CD4-positive, alpha-beta memory T cell (primary cell): ENCODE measurements around the gene SH2D2A. TPM values are rescaled to one million over a fixed set of nuclear protein-coding genes. Genes with fewer than 3 reads are reported as not detected.

Source experiments
- CTCF ChIA-PET: fragments of 350-600 bp; sonication (Branson Sonifier 250); formaldehyde crosslinking; loops from one replicate; lab custom pipeline; 2021; ENCODE audit warnings: inconsistent platforms; ENCODE audit not compliant: partially characterized antibody; lab: Charles Lee
- POLR2A ChIA-PET: fragments of 350-600 bp; sonication (Branson Sonifier 250); formaldehyde crosslinking; loops from one replicate; lab custom pipeline; 2021; ENCODE audit not compliant: partially characterized antibody; lab: Charles Lee
- DNase-seq, 5 donors: peaks; one replicate each; pipeline versions ENCODE4 v3.0.0 to v3.0.0-alpha.2; 2020 to 2022; ENCODE audit warnings: mixed read lengths in 1 of 5
- H3K27ac ChIP-seq: one replicate; pipeline ENCODE4 v1.7.0; 2013; ENCODE audit warnings: low read depth, low read length
- H3K27me3 ChIP-seq: 2 replicates; pipeline ENCODE4 v1.7.0; 2013; ENCODE audit warnings: mild to moderate bottlenecking, low read length, moderate library complexity; ENCODE audit not compliant: insufficient read depth
- H3K36me3 ChIP-seq: 2 replicates; pipeline ENCODE4 v1.7.0; 2013; ENCODE audit warnings: mild to moderate bottlenecking, low read length, moderate library complexity; ENCODE audit not compliant: insufficient read depth
- H3K4me1 ChIP-seq: 2 replicates; pipeline ENCODE4 v1.7.0; 2013; ENCODE audit warnings: mild to moderate bottlenecking, low read length, moderate library complexity; ENCODE audit not compliant: insufficient read depth
- H3K4me3 ChIP-seq, 2 donors: one replicate each; pipeline ENCODE4 v1.7.0; 2013; ENCODE audit warnings: low read length in 2 of 2, mild to moderate bottlenecking in 1 of 2
- H3K9me3 ChIP-seq, 2 donors: one replicate each; pipeline ENCODE4 v1.7.0; 2013; ENCODE audit warnings: low read length in 2 of 2, control low read depth in 1 of 2; ENCODE audit not compliant: control insufficient read depth in 1 of 2
- H3K27ac Mint-ChIP-seq, 7 donors: one replicate each; pipeline ENCODE4 v1.8.0; 2020 to 2021; ENCODE audit warnings: mixed read lengths in 7 of 7, mild to moderate bottlenecking in 6 of 7, inconsistent platforms in 3 of 7, moderate library complexity in 3 of 7
- H3K27me3 Mint-ChIP-seq, 2 donors: one replicate each; pipeline ENCODE4 v1.8.0; 2020 to 2021; ENCODE audit warnings: mixed read lengths in 2 of 2
- H3K36me3 Mint-ChIP-seq, 2 donors: one replicate each; pipeline ENCODE4 v1.8.0; 2020 to 2021; ENCODE audit warnings: mixed read lengths in 2 of 2, inconsistent platforms in 1 of 2, mild to moderate bottlenecking in 1 of 2
- H3K4me1 Mint-ChIP-seq, 4 donors: one replicate each; pipeline ENCODE4 v1.8.0; 2020 to 2021; ENCODE audit warnings: mixed read lengths in 4 of 4, mild to moderate bottlenecking in 1 of 4
- H3K4me3 Mint-ChIP-seq, 8 donors: one replicate each; pipeline ENCODE4 v1.8.0; 2020 to 2021; ENCODE audit warnings: mixed read lengths in 8 of 8, mild to moderate bottlenecking in 7 of 8, moderate library complexity in 6 of 8, inconsistent platforms in 3 of 8
- H3K9me3 Mint-ChIP-seq, 8 donors: one replicate each; pipeline ENCODE4 v1.8.0; 2020 to 2021; ENCODE audit warnings: mixed read lengths in 8 of 8, mild to moderate bottlenecking in 5 of 8, inconsistent platforms in 3 of 8, moderate library complexity in 1 of 8
- intact Hi-C: fragments of 100-400 bp; cut with micrococcal nuclease; formaldehyde crosslinking; loops from one replicate; pipeline ENCODE4 v1.15.1; 2023
- polyA plus RNA-seq, 2 donors: library from polyadenylated mRNA; unstranded; fragments of 300-500 nt; fragmentation: Illumina TruSeq; gene quantifications; one replicate each; pipeline ENCODE4 v1.2.3, GENCODE V29; 2021
- total RNA-seq, 2 experiments: library from RNA; stranded (reverse); gene quantifications; one replicate each; pipeline ENCODE4 v1.2.3, GENCODE V29; 2021

The SH2D2A gene
- total and polyA plus RNA-seq, 4 experiments from 2014 or later, result 29.1 to 63.6 (median 54.5) TPM

- Histone ChIP-seq H3K4me3 (no peak overlapping the region), H3K9me3 (no peaks in the 10 kb centered on the region), H3K27ac (no peak overlapping the region), H3K27me3 (peaks cover 11% of the 10 kb centered on the region), H3K4me1 (peaks cover 25% of the 10 kb centered on the region), H3K36me3 (no peaks in the 10 kb centered on the region)
- Mint-ChIP-seq H3K36me3 (peaks cover 0 to 4% of the 10 kb centered on the region in 2 donors), H3K4me1 (peaks cover 8 to 53% (median 30%) of the 10 kb centered on the region in 4 donors), H3K27ac (peak overlapping the region in 2 of 7 donors; percentile 37 to 47), H3K4me3 (peak overlapping the region; percentile 8 to 62 (median 55)), H3K27me3 (peaks cover 32 to 48% of the 10 kb centered on the region in 2 donors), H3K9me3 (no peaks in the 10 kb centered on the region)
- CTCF ChIA-PET, result interaction anchor here (1.4 to 5.9 kb wide), 3 partner anchors 10 to 44 kb away, joined by 3 to 47 read pairs (median 7); partner anchors contain the start of genes INSRR and NTRK1
- intact Hi-C loops, result no loop called here
- POLR2A ChIA-PET, result no interaction called here
- DNase-seq, result peak in 4 of 5 donors; percentile 19 to 31 (median 22)
Measured at GRCh38 chr1:156845055-156845952, 28.7 kb upstream of the SH2D2A start.

GRCh38 chr1:156844638-156845037, 28.0 kb upstream of the SH2D2A start:
- Mint-ChIP-seq H3K4me3 (peak overlapping the region in 5 of 8 donors; percentile 25 to 62 (median 51)), H3K4me1 (peaks cover 8 to 53% (median 30%) of the 10 kb centered on the region in 4 donors), H3K27me3 (peaks cover 32 to 50% of the 10 kb centered on the region in 2 donors), H3K36me3 (peaks cover 0 to 4% of the 10 kb centered on the region in 2 donors), H3K27ac (peak overlapping the region in 1 of 7 donors; percentile 47), H3K9me3 (no peaks in the 10 kb centered on the region)
- no peak overlapping the region for H3K4me3 ChIP-seq
- no peak overlapping the region for H3K27ac ChIP-seq
- ChIA-PET POLR2A (no interaction called here), CTCF (interaction anchor here (1.4 to 5.9 kb wide), 3 partner anchors 9 to 45 kb away, joined by 3 to 47 read pairs (median 7); partner anchors contain the start of genes INSRR and NTRK1)
- H3K36me3 ChIP-seq, result no peaks in the 10 kb centered on the region
- DNase-seq, result no peak
- no peaks in the 10 kb centered on the region for H3K9me3 ChIP-seq
- H3K27me3 ChIP-seq, result peaks cover 11% of the 10 kb centered on the region
- peaks cover 25% of the 10 kb centered on the region for H3K4me1 ChIP-seq
- intact Hi-C loops, result no loop called here

- Mint-ChIP-seq H3K27ac (no peak overlapping the region), H3K4me3 (peak overlapping the region in 5 of 8 donors; percentile 2 to 67 (median 45)), H3K36me3 (peaks cover 0 to 4% of the 10 kb centered on the region in 2 donors), H3K4me1 (peaks cover 7 to 52% (median 27%) of the 10 kb centered on the region in 4 donors), H3K27me3 (peaks cover 32 to 51% of the 10 kb centered on the region in 2 donors), H3K9me3 (no peaks in the 10 kb centered on the region)
- CTCF ChIA-PET, result interaction anchor here (1.4 to 2.2 kb wide), 2 partner anchors 9 to 46 kb away, joined by 3 to 7 read pairs; no protein-coding TSS in a partner anchor
- Histone ChIP-seq H3K27me3 (peaks cover 11% of the 10 kb centered on the region), H3K36me3 (no peaks in the 10 kb centered on the region), H3K27ac (no peak overlapping the region), H3K9me3 (no peaks in the 10 kb centered on the region), H3K4me3 (no peak overlapping the region), H3K4me1 (peaks cover 24% of the 10 kb centered on the region)
- POLR2A ChIA-PET, result no interaction called here
- no peak for DNase-seq
- intact Hi-C loops, result no loop called here
Measured at GRCh38 chr1:156844102-156844501, 27.5 kb upstream of the SH2D2A start.

GRCh38 chr1:156842618-156843300, 26.1 kb upstream of the SH2D2A start:
- ChIA-PET POLR2A (no interaction called here), CTCF (interaction anchor here (2.2 to 8.1 kb wide), 2 partner anchors 17 to 47 kb away, joined by 7 to 204 read pairs; partner anchors contain the start of genes INSRR and NTRK1)
- Histone ChIP-seq H3K27ac (no peak overlapping the region), H3K4me3 (no peak overlapping the region), H3K9me3 (no peaks in the 10 kb centered on the region), H3K36me3 (no peaks in the 10 kb centered on the region), H3K4me1 (peaks cover 11% of the 10 kb centered on the region), H3K27me3 (peaks cover 11% of the 10 kb centered on the region)
- peaks cover 3 to 44% (median 18%) of the 10 kb centered on the region in 4 donors for H3K4me1 Mint-ChIP-seq
- no peak for DNase-seq
- intact Hi-C loops, result no loop called here
- peak overlapping the region in 2 of 7 donors; percentile 32 to 38 for H3K27ac Mint-ChIP-seq
- peaks cover 32 to 55% of the 10 kb centered on the region in 2 donors for H3K27me3 Mint-ChIP-seq
- H3K9me3 Mint-ChIP-seq, result no peaks in the 10 kb centered on the region
- peaks cover 0 to 4% of the 10 kb centered on the region in 2 donors for H3K36me3 Mint-ChIP-seq
- no peak overlapping the region for H3K4me3 Mint-ChIP-seq

GRCh38 chr1:156841295-156841855, 24.7 kb upstream of the SH2D2A start:
- ChIA-PET POLR2A (no interaction called here), CTCF (interaction anchor here (0.7 to 8.1 kb wide), 6 partner anchors 18 to 73 kb away, joined by 3 to 204 read pairs (median 4); partner anchors contain the start of genes INSRR and NTRK1)
- no peak for DNase-seq
- intact Hi-C loops, result no loop called here
- H3K9me3 Mint-ChIP-seq, result no peaks in the 10 kb centered on the region
- Histone ChIP-seq H3K27ac (no peak overlapping the region), H3K27me3 (peaks cover 11% of the 10 kb centered on the region), H3K4me1 (peaks cover 15% of the 10 kb centered on the region), H3K9me3 (no peaks in the 10 kb centered on the region), H3K36me3 (no peaks in the 10 kb centered on the region), H3K4me3 (no peak overlapping the region)
- peaks cover 0 to 4% of the 10 kb centered on the region in 2 donors for H3K36me3 Mint-ChIP-seq
- peaks cover 29 to 53% of the 10 kb centered on the region in 2 donors for H3K27me3 Mint-ChIP-seq
- H3K4me1 Mint-ChIP-seq, result peaks cover 5 to 31% (median 15%) of the 10 kb centered on the region in 4 donors
- no peak overlapping the region for H3K4me3 Mint-ChIP-seq
- H3K27ac Mint-ChIP-seq, result no peak overlapping the region

GRCh38 chr1:156840898-156841279, 24.2 kb upstream of the SH2D2A start:
- no peaks in the 10 kb centered on the region for H3K9me3 ChIP-seq
- H3K4me1 ChIP-seq, result peaks cover 19% of the 10 kb centered on the region
- peaks cover 7 to 31% (median 18%) of the 10 kb centered on the region in 4 donors for H3K4me1 Mint-ChIP-seq
- peaks cover 0 to 4% of the 10 kb centered on the region in 2 donors for H3K36me3 Mint-ChIP-seq
- H3K27me3 Mint-ChIP-seq, result peaks cover 25 to 50% of the 10 kb centered on the region in 2 donors
- ChIA-PET CTCF (interaction anchor here (0.7 to 8.1 kb wide), 6 partner anchors 19 to 73 kb away, joined by 3 to 204 read pairs (median 4); partner anchors contain the start of genes INSRR and NTRK1), POLR2A (no interaction called here)
- H3K27me3 ChIP-seq, result peaks cover 11% of the 10 kb centered on the region
- DNase-seq, result no peak
- H3K4me3 ChIP-seq, result no peak overlapping the region
- H3K27ac ChIP-seq, result no peak overlapping the region
- H3K27ac Mint-ChIP-seq, result peak overlapping the region in 1 of 7 donors; percentile 23
- no peak overlapping the region for H3K4me3 Mint-ChIP-seq
- H3K9me3 Mint-ChIP-seq, result no peaks in the 10 kb centered on the region
- H3K36me3 ChIP-seq, result no peaks in the 10 kb centered on the region
- intact Hi-C loops, result no loop called here
